HT-29 (cell line): ENCODE measurements around the gene CTNNA3. TPM values are rescaled to one million over a fixed set of nuclear protein-coding genes. Genes with fewer than 3 reads are reported as not detected.
"Not testable (repeated sequence)": the region's sequence is repeated elsewhere in the genome, so short reads cannot be mapped to it uniquely, and the experiment has no call there.

Experiments
- DNase-seq: peaks from one replicate; pipeline ENCODE4 v3.0.0-alpha.2; 2015; ENCODE audit warnings: low spot score
- total RNA-seq: library from RNA; depleted of rRNA; stranded (reverse); fragments of >200 nt; shearing (Covaris generic); gene quantifications from 2 replicates; pipeline ENCODE4 v1.2.3, GENCODE V29; 2014

CTNNA3 gene
- total RNA-seq, 1 experiment from 2014 or later: not detected

DNA sequence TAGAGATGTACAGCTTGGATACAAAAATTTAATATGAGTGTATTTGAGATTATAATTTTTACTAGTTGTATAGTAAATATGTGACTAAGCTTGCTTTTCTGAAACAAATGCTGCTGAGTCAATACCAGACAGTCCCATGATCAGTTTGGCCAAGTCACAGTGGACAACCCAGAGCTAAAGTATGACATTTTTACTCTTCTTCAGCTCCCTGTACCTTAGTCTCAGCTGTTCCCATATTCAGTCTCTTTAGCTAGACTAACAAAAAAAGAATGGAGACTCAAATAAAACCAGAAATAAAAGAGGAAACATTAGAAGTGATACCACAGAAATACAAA is 189.3 kb downstream of the CTNNA3 start:
- no peak for DNase-seq

DNA sequence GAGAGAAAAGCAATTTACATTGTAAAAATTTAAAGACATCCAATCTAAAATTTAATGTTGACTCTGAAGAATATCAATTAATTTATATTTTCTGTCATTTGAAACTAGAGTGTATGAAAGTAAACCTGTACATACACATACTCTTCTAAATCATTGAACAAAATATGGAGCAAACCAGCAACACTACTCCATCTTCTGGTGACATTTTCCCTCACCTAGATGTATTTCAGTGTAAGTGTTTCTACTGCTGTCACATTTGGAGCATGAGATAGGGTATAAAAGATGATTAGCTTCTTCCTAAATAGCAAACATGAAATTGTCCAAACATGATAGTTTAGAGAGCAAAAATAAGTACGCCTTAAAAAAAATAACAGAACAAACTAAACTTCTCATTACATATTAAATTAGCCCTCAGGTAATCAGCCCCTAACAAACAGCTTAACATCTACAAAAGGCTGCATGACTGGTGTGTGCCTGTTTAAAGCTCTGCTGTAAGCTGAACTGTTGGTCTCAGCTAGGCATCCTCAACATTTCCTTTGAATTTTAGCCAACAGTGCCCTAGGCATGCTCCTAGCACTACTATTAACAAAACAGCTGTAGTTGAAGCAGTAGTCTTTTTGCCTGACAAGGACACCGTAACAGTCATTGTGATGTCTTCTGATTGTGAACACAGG is 189.8 kb downstream of the CTNNA3 start:
- DNase-seq: peak; percentile 42

GRCh38 chr10:67492317-67493019 is 203.5 kb downstream of the CTNNA3 start:
- peak; percentile 83 for DNase-seq

DNA sequence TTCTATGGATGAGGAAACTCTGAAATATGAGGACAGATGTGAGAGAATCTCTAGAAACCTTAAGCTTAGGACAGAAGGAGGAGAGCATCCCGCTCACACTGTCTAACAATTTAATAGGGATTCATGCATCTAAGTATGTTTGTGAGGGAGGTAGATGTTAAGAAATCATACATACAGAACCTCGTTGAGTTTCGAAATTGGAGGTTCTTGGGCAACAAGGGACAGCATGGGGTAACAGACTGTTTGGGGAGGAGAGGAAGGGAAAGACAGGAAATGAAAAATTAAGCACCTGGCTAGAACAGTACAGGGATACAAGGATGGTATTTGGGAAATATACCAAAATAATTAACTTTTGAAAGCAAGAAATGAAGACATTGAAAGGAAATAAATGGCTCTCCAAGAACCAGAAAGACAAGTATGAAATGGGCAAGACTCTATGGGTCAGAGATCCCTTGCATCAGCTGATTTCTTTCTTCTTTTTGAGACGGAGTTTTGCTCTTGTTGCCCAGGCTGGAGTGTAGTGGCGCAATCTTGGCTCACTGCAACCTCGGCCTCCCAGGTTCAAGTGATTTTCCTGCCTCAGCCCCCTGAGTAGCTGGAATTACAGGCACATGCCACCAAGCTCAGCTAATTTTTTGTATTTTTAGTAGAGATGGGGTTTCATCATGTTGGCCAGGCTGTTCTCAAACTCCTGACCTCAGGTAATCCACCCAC is 207.9 kb downstream of the CTNNA3 start:
- DNase-seq: no peak

DNA sequence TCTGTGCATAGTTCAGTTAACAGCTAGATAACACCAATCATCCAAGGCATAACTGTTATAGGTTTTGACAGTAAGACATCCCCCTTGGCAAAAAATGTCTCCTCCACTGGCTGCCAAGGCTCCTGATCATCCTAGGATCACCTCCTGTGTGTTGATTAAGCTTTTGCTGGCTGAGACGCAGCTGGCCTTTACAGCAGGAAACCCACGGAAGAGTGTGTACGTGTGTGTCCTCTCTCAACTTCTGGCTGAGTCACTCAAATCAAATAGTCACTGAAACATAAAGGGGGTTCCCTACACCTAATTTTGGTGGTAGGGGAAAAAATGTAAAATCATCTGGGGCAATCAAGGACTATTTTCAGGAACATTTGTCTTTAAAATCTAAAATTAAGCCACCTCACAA is 208.8 kb downstream of the CTNNA3 start:
- no peak for DNase-seq

DNA sequence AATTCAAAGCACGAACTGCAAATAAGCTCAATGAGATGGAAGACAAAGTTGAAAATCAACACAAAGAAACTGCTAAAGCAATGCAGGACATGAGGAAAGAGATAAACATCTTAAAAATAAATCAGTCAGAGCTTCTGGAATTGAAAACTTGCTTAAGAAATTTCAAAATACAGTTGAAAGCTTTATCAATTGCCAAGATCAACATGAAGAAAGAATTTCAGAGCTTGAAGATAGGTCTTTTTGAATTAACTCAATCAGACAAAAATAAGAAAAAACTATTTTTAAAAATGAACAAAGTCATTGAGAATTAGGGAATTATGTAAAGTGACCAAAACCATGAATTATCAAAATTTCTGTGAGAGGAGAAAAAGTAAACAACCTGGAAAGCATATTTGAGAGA is 218.1 kb downstream of the CTNNA3 start:
- no peak for DNase-seq

GRCh38 chr10:67476201-67476600 is 219.8 kb downstream of the CTNNA3 start:
- no peak for DNase-seq

DNA sequence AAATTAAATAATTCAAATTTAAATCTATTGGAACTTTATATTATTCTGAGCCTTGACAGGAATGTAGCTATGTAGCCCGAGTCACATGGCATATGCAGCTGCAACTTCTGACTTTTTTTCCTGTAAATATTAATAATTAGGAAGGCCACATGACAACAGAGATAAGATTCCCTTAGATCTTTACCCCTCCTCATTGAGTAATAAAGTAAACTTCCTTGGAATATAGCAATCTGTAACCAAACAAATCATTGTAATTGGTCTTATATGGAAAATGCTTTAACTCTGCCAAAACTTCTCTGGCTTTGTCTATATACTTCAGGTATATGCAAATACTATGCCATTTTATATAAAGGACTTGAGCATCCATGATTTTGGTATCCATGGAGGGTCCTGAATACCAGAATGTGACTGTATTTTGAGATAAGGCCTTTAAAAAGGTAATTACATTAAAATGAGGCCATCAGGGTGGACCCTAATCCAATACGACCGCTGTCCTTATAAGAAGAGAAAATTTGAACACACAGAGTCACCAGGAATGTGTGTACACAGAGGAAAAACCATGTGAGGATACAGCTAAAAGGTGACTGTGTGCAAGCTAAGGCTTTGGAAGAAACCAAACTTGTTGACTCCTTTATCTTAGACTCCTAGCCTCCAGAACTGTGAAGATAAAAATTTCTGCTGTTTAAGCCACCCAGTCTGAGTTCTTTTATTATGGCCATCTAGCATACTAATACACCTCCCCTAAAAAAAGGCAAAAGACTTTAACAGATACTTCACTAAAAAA is 222.0 kb downstream of the CTNNA3 start:
- no peak for DNase-seq

DNA sequence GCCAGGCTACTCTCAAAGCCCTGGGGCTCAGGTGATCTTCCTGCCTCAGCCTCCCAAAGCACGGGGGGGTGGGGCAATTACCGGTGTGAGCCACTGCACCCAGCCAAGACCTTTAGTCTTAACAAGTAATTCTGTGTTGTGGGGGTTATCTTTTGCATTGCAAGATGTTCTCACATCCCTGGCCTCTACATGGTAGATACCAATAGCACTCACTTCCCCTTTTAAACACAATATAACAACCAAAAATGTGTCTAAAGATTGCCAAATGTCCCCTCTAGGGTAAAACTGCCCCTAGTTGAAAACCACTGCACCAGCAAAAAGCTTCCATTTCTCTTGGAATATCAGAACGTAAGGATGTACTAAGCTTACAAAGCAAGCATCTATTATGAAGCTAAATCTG is 225.0 kb downstream of the CTNNA3 start:
- DNase-seq: no peak

DNA sequence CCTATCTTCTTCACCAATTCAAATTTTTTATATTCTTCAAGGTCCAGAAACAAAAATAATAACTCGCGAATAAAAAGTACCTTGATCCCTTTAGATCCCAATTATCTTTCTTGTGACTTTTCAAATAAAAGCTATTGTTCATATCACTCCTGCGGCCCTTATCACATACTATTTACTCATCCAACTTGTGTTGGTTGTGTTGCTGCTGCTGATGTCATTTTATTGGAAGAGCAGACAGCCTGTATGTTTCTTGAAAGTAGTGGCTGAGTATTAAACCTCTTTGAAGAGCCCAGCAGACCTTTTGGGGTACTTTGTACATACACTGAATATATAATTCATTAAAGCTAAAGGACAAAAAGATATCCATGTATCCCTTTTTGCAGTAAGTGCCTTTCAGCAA is 231.7 kb downstream of the CTNNA3 start:
- DNase-seq: no peak

- no peak for DNase-seq
These were observed 243.1 kb downstream of the CTNNA3 start for GRCh38 chr10:67452892-67453291.

GRCh38 chr10:67438605-67439304 is 257.2 kb downstream of the CTNNA3 start:
- no peak for DNase-seq

- no peak for DNase-seq
These were observed 262.7 kb downstream of the CTNNA3 start for GRCh38 chr10:67433276-67433675.

- DNase-seq: no peak
These were observed 293.4 kb downstream of the CTNNA3 start for GRCh38 chr10:67402620-67403019.

- no peak for DNase-seq
These were observed 294.3 kb downstream of the CTNNA3 start for GRCh38 chr10:67401711-67402110.

GRCh38 chr10:67386841-67387533 is 309.0 kb downstream of the CTNNA3 start:
- DNase-seq: not testable (repeated sequence)

- no peak for DNase-seq
These were observed 309.7 kb downstream of the CTNNA3 start for GRCh38 chr10:67386260-67386659.

DNA sequence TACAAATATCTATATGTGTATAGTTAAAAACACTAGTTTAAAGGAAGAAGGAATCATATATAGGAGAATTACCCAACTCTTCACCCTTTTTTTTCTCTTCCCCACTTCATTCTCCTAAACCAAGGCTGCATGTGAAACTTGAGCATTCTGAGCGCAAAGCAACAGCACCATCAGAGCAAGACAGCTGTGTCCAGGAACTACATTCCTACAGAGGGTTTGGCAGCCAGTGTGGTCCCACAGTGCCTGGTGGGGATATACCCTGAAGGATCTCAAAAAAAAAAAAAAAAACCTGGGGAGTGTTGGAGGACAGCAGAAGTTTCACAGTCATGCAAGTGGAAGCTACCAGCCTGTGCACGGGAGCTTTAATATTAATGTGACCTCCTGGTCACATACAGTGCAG is 310.4 kb downstream of the CTNNA3 start:
- DNase-seq: no peak

DNA sequence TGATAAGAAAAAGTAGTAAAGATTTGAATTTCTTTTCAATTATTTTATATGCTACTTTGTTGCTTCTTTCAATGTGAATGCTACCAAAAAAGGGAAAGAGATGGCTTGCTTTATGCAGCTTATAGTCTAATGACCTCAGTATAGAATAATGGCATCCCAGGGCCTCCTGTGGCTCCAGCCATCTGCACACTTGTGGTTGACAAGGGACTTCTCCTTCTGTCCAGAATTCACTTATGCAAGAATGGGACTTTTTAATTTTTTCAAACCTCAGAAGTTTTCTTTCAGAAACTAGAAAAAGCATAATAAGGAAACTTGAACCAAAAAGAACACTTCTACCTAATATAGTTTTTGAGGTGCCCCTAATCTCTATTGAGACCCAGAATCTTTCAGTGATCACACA is 310.9 kb downstream of the CTNNA3 start:
- DNase-seq: no peak

DNA sequence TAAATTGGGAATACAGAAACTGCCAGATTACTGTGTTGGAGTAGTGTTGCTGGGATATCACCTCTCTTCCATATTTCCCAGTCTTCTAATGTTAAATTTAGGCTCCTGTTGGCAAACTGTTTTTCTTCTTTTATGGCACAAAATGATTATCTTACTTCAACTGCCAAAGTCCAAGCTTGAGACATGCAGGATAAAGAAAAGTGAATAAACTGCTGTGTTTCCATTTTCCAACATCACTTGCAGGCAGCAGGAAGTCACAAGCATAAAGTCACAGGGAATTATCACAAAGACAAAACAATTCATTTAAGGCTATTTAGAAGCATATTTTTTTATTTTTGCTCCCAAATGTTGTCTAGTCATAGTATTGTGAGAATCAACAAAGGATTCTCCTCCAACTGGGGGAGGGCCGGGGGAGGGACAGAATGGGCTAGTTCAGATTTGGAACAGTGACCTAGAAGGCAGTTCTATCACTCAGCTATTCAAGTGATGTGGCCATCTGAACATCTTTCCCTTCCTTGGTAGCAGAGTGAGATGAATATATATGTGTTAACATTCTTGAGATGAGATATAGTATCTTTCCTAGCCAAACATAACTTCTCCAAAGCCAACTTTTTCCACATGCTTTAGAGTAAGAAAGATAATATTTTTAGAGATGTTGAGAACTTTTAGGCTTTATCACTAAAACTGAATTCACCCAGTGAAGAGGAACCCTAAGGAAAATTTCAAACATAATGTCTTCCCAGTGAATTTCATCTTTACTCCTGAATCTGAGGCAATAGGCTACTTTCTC is 364.7 kb downstream of the CTNNA3 start:
- DNase-seq: no peak
